ENCODE results near the gene BCHE.

- TF ChIP-seq, protein P1, sequence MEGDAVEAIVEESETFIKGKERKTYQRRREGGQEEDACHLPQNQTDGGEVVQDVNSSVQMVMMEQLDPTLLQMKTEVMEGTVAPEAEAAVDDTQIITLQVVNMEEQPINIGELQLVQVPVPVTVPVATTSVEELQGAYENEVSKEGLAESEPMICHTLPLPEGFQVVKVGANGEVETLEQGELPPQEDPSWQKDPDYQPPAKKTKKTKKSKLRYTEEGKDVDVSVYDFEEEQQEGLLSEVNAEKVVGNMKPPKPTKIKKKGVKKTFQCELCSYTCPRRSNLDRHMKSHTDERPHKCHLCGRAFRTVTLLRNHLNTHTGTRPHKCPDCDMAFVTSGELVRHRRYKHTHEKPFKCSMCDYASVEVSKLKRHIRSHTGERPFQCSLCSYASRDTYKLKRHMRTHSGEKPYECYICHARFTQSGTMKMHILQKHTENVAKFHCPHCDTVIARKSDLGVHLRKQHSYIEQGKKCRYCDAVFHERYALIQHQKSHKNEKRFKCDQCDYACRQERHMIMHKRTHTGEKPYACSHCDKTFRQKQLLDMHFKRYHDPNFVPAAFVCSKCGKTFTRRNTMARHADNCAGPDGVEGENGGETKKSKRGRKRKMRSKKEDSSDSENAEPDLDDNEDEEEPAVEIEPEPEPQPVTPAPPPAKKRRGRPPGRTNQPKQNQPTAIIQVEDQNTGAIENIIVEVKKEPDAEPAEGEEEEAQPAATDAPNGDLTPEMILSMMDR (IDR thresholded peaks at IDR 0.05; ENCODE audit: low read depth, low read length, poor library complexity, severe bottlenecking): no peak
- TF ChIP-seq EZH2phosphoT487 (IDR thresholded peaks at IDR 0.05; ENCODE audit: borderline replicate concordance, low read length): no peak
Observed at GRCh38 chr3:165786013-165786412, 51.2 kb downstream of the BCHE start.

All from DOHH2 (cell line).